H9 (cell line): ENCODE measurements around the gene ARPIN. TPM values are rescaled to one million over a fixed set of nuclear protein-coding genes. Genes with fewer than 3 reads are reported as not detected.

ENCODE experiments used
- DNase-seq: peaks from one replicate; pipeline ENCODE4 v3.0.0-alpha.2; 2017
- H2AFZ ChIP-seq: one replicate; pipeline ENCODE4 v1.6.1; 2013; ENCODE audit warnings: mild to moderate bottlenecking, low read length, control low read depth, moderate library complexity
- H2AK5ac ChIP-seq: 2 replicates; pipeline ENCODE4 v1.6.1; 2013; ENCODE audit warnings: low read length, control low read depth, mixed read lengths; ENCODE audit not compliant: insufficient read length
- H2BK120ac ChIP-seq: one replicate; pipeline ENCODE4 v1.6.1; 2013; ENCODE audit warnings: low read depth, mild to moderate bottlenecking, low read length, control low read depth, inconsistent platforms; ENCODE audit not compliant: poor library complexity, severe bottlenecking
- H2BK12ac ChIP-seq: 2 replicates; pipeline ENCODE4 v1.6.1; 2013; ENCODE audit warnings: low read length, control low read depth, mixed read lengths, low read depth; ENCODE audit not compliant: insufficient read length
- H2BK15ac ChIP-seq: 2 replicates; pipeline ENCODE4 v1.6.1; 2013; ENCODE audit warnings: low read depth, low read length, control low read depth
- H2BK20ac ChIP-seq: one replicate; pipeline ENCODE4 v1.6.1; 2013; ENCODE audit warnings: low read depth, mild to moderate bottlenecking, low read length, control low read depth, inconsistent platforms; ENCODE audit not compliant: poor library complexity, severe bottlenecking
- H2BK5ac ChIP-seq: 2 replicates; pipeline ENCODE4 v1.6.1; 2013; ENCODE audit warnings: low read length, control low read depth, mixed read lengths; ENCODE audit not compliant: insufficient read length
- H3K14ac ChIP-seq: 2 replicates; pipeline ENCODE4 v1.6.1; 2013; ENCODE audit warnings: low read length, control low read depth; ENCODE audit not compliant: insufficient read depth
- H3K18ac ChIP-seq: 2 replicates; pipeline ENCODE4 v1.6.1; 2013; ENCODE audit warnings: low read depth, mild to moderate bottlenecking, mixed read lengths, low read length, control low read depth; ENCODE audit not compliant: insufficient read length
- H3K23ac ChIP-seq: 2 replicates; pipeline ENCODE4 v1.6.1; 2013; ENCODE audit warnings: low read length, control low read depth, mixed read lengths, low read depth; ENCODE audit not compliant: insufficient read length
- H3K23me2 ChIP-seq: 2 replicates; pipeline ENCODE4 v1.6.1; 2013; ENCODE audit warnings: low read depth, mild to moderate bottlenecking, mixed read lengths, low read length, control low read depth; ENCODE audit not compliant: insufficient read length, poor library complexity, severe bottlenecking
- H3K27ac ChIP-seq: 2 replicates; pipeline ENCODE4 v1.5.1; 2013; ENCODE audit warnings: low read length, control low read depth, mixed read lengths, low read depth; ENCODE audit not compliant: insufficient read length
- H3K27me3 ChIP-seq: 2 replicates; pipeline ENCODE4 v1.6.1; 2013; ENCODE audit warnings: low read length, control low read depth, inconsistent platforms; ENCODE audit not compliant: insufficient read depth
- H3K4ac ChIP-seq: 2 replicates; pipeline ENCODE4 v1.6.1; 2013; ENCODE audit warnings: low read depth, mild to moderate bottlenecking, control low read depth, inconsistent platforms, low read length, moderate library complexity
- H3K4me1 ChIP-seq: 2 replicates; pipeline ENCODE4 v1.6.1; 2013; ENCODE audit warnings: low read length, control low read depth, inconsistent platforms; ENCODE audit not compliant: insufficient read depth
- H3K4me2 ChIP-seq: 2 replicates; pipeline ENCODE4 v1.6.1; 2013; ENCODE audit warnings: low read length, control low read depth, mixed read lengths; ENCODE audit not compliant: insufficient read length, insufficient read depth
- H3K56ac ChIP-seq: 2 replicates; pipeline ENCODE4 v1.6.1; 2013; ENCODE audit warnings: low read depth, mild to moderate bottlenecking, mixed read lengths, low read length, control low read depth; ENCODE audit not compliant: insufficient read length
- H3K79me1 ChIP-seq: 2 replicates; pipeline ENCODE4 v1.6.1; 2013; ENCODE audit warnings: low read depth, mild to moderate bottlenecking, moderate library complexity, low read length, control low read depth, inconsistent platforms; ENCODE audit not compliant: insufficient read depth, poor library complexity, severe bottlenecking
- H3K79me2 ChIP-seq: 2 replicates; pipeline ENCODE4 v1.6.1; 2013; ENCODE audit warnings: low read length, control low read depth, inconsistent platforms; ENCODE audit not compliant: insufficient read depth
- H3K9ac ChIP-seq: 2 replicates; pipeline ENCODE4 v1.6.1; 2013; ENCODE audit warnings: low read length, control low read depth, mixed read lengths; ENCODE audit not compliant: insufficient read length; ENCODE audit errors: extremely low read depth
- H3K9me3 ChIP-seq: one replicate; pipeline ENCODE4 v1.6.1; 2013; ENCODE audit warnings: low read depth, low read length, inconsistent platforms; ENCODE audit not compliant: control insufficient read depth
- H3T11ph ChIP-seq: one replicate; pipeline ENCODE4 v1.6.1; 2013; ENCODE audit warnings: mild to moderate bottlenecking, low read length, control low read depth, inconsistent platforms
- H4K20me1 ChIP-seq: one replicate; pipeline ENCODE4 v1.6.1; 2013; ENCODE audit not compliant: control insufficient read depth, insufficient read length, insufficient read depth
- H4K5ac ChIP-seq: 2 replicates; pipeline ENCODE4 v1.6.1; 2013; ENCODE audit warnings: low read depth, mild to moderate bottlenecking, mixed read lengths, low read length, control low read depth; ENCODE audit not compliant: insufficient read length
- H4K8ac ChIP-seq: replicated peaks from 2 replicates; pipeline ENCODE4 v1.6.1; 2013; ENCODE audit warnings: low read length, control low read depth, mixed read lengths, low read depth; ENCODE audit not compliant: insufficient read length
- H4K91ac ChIP-seq: 2 replicates; pipeline ENCODE4 v1.6.1; 2013; ENCODE audit warnings: low read depth, mild to moderate bottlenecking, moderate library complexity, mixed read lengths, low read length, control low read depth; ENCODE audit not compliant: insufficient read length
- H3K27ac Mint-ChIP-seq, 3 experiments: 2 replicates in 2 of 3; 3 replicates in 1 of 3; pipeline ENCODE4 v1.8.0; 2020 to 2021; ENCODE audit warnings: mixed read lengths in 3 of 3, mild to moderate bottlenecking in 1 of 3, moderate library complexity in 1 of 3
- H3K27me3 Mint-ChIP-seq: 2 replicates; pipeline ENCODE4 v1.8.0; 2021; ENCODE audit warnings: low read depth, mild to moderate bottlenecking, moderate library complexity, mixed read lengths
- H3K36me3 Mint-ChIP-seq, 3 experiments: 2 replicates in 2 of 3; 3 replicates in 1 of 3; pipeline ENCODE4 v1.8.0; 2020 to 2021; ENCODE audit warnings: low read depth in 3 of 3, mixed read lengths in 3 of 3; ENCODE audit not compliant: insufficient read depth in 1 of 3
- H3K4me1 Mint-ChIP-seq, 2 experiments: 2 replicates each; pipeline ENCODE4 v1.8.0; 2020; ENCODE audit warnings: mixed read lengths in 2 of 2
- H3K4me3 Mint-ChIP-seq, 2 experiments: 2 replicates in 1 of 2; 3 replicates in 1 of 2; pipeline ENCODE4 v1.8.0; 2020 to 2021; ENCODE audit warnings: mild to moderate bottlenecking in 2 of 2, mixed read lengths in 2 of 2, moderate library complexity in 1 of 2
- H3K9me3 Mint-ChIP-seq, 2 experiments: 2 replicates in 1 of 2; 3 replicates in 1 of 2; pipeline ENCODE4 v1.8.0; 2020; ENCODE audit warnings: mild to moderate bottlenecking in 2 of 2, mixed read lengths in 2 of 2, moderate library complexity in 1 of 2
- CTCF ChIP-seq: fragments of 200-600 bp; sonication (generic); conservative IDR thresholded peaks from 3 replicates; pipeline ENCODE4 v1.8.0; 2021; ENCODE audit warnings: antibody characterized with exemption, mild to moderate bottlenecking
- WGBS: extraction: QIAGEN DNeasy Blood & Tissue Kit; methylation state at CpG from one replicate; pipeline ENCODE4 v1.1.7; 2013; ENCODE audit warnings: missing lambda C conversion rate, low lambda C conversion rate, mixed read lengths; ENCODE audit not compliant: insufficient read length; ENCODE audit errors: extremely low coverage; 5-methylcytosine and 5-hydroxymethylcytosine counted together
- total RNA-seq: library from RNA; stranded (reverse); gene quantifications from 2 replicates; pipeline ENCODE4 v1.2.1, GENCODE V29; 2021

Gene ARPIN
- total RNA-seq, 1 experiment from 2014 or later = 6.4 TPM

GRCh38 chr15:89888214-89888804, 24.4 kb downstream of the ARPIN start:
- Mint-ChIP-seq H3K4me1 (peaks cover 2 to 4% of the 10 kb centered on the region in 2 experiments; a peak in 1 of 4 replicates), H3K36me3 (peaks cover 6 to 35% (median 35%) of the 10 kb centered on the region in 3 experiments; a peak in 6 of 7 replicates), H3K9me3 (no peaks in the 10 kb centered on the region), H3K27ac (no peak overlapping the region), H3K27me3 (no peaks in the 10 kb centered on the region), H3K4me3 (no peak overlapping the region)
- H2BK5ac ChIP-seq = no peak overlapping the region
- H3K4me2 ChIP-seq = no peak overlapping the region
- no peak overlapping the region for H2BK20ac ChIP-seq
- TF ChIP-seq CTCF = peak; percentile 66
- H3K4me1 ChIP-seq = no peaks in the 10 kb centered on the region
- no peaks in the 10 kb centered on the region for H3K27me3 ChIP-seq
- H3K23ac ChIP-seq = no peak overlapping the region
- no peaks in the 10 kb centered on the region; the same call in 1 of the 2 replicates for H3K79me2 ChIP-seq
- H3K56ac ChIP-seq = no peak overlapping the region
- no peak overlapping the region for H2AFZ ChIP-seq
- no peak overlapping the region for H4K5ac ChIP-seq
- H3K9ac ChIP-seq = no peak overlapping the region
- H4K8ac ChIP-seq = no peak overlapping the region
- WGBS = no CpG with 5 or more reads among the region's 4 CpGs
- H3K14ac ChIP-seq = no peak overlapping the region
- DNase-seq = no peak
- no peak overlapping the region for H3K18ac ChIP-seq
- no peak overlapping the region for H3T11ph ChIP-seq
- no peak overlapping the region for H3K27ac ChIP-seq
- no peak overlapping the region for H2AK5ac ChIP-seq
- H2BK12ac ChIP-seq = no peak overlapping the region
- H3K9me3 ChIP-seq = no peaks in the 10 kb centered on the region
- H3K79me1 ChIP-seq = peaks cover 6% of the 10 kb centered on the region
- H4K20me1 ChIP-seq = no peaks in the 10 kb centered on the region
- no peak overlapping the region for H2BK15ac ChIP-seq
- H3K23me2 ChIP-seq = peaks cover 4% of the 10 kb centered on the region
- H2BK120ac ChIP-seq = no peak overlapping the region
- H4K91ac ChIP-seq = no peak overlapping the region
- no peak overlapping the region for H3K4ac ChIP-seq
